ENCODE measurements around the gene ATF7. TPM values are rescaled to one million over a fixed set of nuclear protein-coding genes. Genes with fewer than 3 reads are reported as not detected.

Gene ATF7
- total RNA-seq, 1 donor from 2014 or later: 61.2 TPM

GRCh38 chr12:53586745-53587144 lies 39.4 kb downstream of the ATF7 start:
- no peak for DNase-seq
- H3K4me3 ChIP-seq: no peak overlapping the region
- H3K9me3 ChIP-seq: peaks cover 4% of the 10 kb centered on the region
- no peak for ATAC-seq
- H3K4me1 ChIP-seq: peaks cover 13% of the 10 kb centered on the region
- H3K36me3 ChIP-seq: peaks cover 11% of the 10 kb centered on the region
- H3K27ac ChIP-seq: no peak overlapping the region
- intact Hi-C loops (cut with DNase I): no loop called here
- no peaks in the 10 kb centered on the region for H3K27me3 ChIP-seq (ENCODE audit: low read depth)
- no peak for TF ChIP-seq CTCF (IDR thresholded peaks at IDR 0.05)

- Histone ChIP-seq H3K4me3 (no peak overlapping the region), H3K9me3 (peaks cover 4% of the 10 kb centered on the region), H3K4me1 (peaks cover 2% of the 10 kb centered on the region), H3K27ac (no peak overlapping the region), H3K36me3 (peaks cover 11% of the 10 kb centered on the region), H3K27me3 (ENCODE audit: low read depth) (no peaks in the 10 kb centered on the region)
- ATAC-seq (no peak), DNase-seq (no peak)
- intact Hi-C loops (cut with DNase I): no loop called here
- TF ChIP-seq CTCF (IDR thresholded peaks at IDR 0.05): no peak
Observed at GRCh38 chr12:53585448-53586125, 40.6 kb downstream of the ATF7 start.

GRCh38 chr12:53579545-53579955 lies 46.6 kb downstream of the ATF7 start:
- DNase-seq (no peak), ATAC-seq (peak; percentile 57 to 87)
- H3K27me3 ChIP-seq (ENCODE audit: low read depth): no peaks in the 10 kb centered on the region
- H3K27ac ChIP-seq: no peak overlapping the region
- TF ChIP-seq CTCF (IDR thresholded peaks at IDR 0.05): no peak
- H3K36me3 ChIP-seq: peaks cover 7% of the 10 kb centered on the region
- no peak overlapping the region for H3K4me3 ChIP-seq
- peaks cover 29% of the 10 kb centered on the region for H3K4me1 ChIP-seq
- peaks cover 4% of the 10 kb centered on the region for H3K9me3 ChIP-seq
- intact Hi-C loops (cut with DNase I): no loop called here

- intact Hi-C loops (cut with DNase I): no loop called here
- TF ChIP-seq CTCF (IDR thresholded peaks at IDR 0.05): no peak
- Histone ChIP-seq H3K27ac (no peak overlapping the region), H3K9me3 (no peaks in the 10 kb centered on the region), H3K36me3 (peaks cover 7% of the 10 kb centered on the region), H3K4me3 (no peak overlapping the region), H3K4me1 (peaks cover 31% of the 10 kb centered on the region), H3K27me3 (ENCODE audit: low read depth) (no peaks in the 10 kb centered on the region)
- DNase-seq (no peak), ATAC-seq (no peak)
Observed at GRCh38 chr12:53578783-53579182, 47.4 kb downstream of the ATF7 start.

GRCh38 chr12:53577941-53578352 lies 48.2 kb downstream of the ATF7 start:
- Histone ChIP-seq H3K27me3 (ENCODE audit: low read depth) (no peaks in the 10 kb centered on the region), H3K4me3 (no peak overlapping the region), H3K27ac (no peak overlapping the region), H3K4me1 (peaks cover 31% of the 10 kb centered on the region), H3K9me3 (no peaks in the 10 kb centered on the region), H3K36me3 (peaks cover 7% of the 10 kb centered on the region)
- ATAC-seq (no peak), DNase-seq (no peak)
- no peak for TF ChIP-seq CTCF (IDR thresholded peaks at IDR 0.05)
- intact Hi-C loops (cut with DNase I): no loop called here
